Hepatocyte (in vitro differentiated cells): ENCODE data around the gene PHLDA2. TPM values are rescaled to one million over a fixed set of nuclear protein-coding genes. Genes with fewer than 3 reads are reported as not detected.
A peak's percentile ranks its signal among the peaks of the same experiment; 100 is the strongest.

Experiments
- DNase-seq: peaks from one replicate; pipeline ENCODE4 v3.0.0-alpha.2; 2016; ENCODE audit warnings: low spot score
- H2AFZ ChIP-seq: fragments of 200-600 bp; sonication (generic); 2 replicates; pipeline ENCODE4 v1.6.0; 2016; ENCODE audit warnings: antibody characterized with exemption, mild to moderate bottlenecking
- H3K27ac ChIP-seq: fragments of 200-600 bp; sonication (generic); 2 replicates; pipeline ENCODE4 v1.5.1; 2016; ENCODE audit warnings: mild to moderate bottlenecking
- H3K27me3 ChIP-seq: fragments of 200-600 bp; sonication (generic); 2 replicates; pipeline ENCODE4 v1.6.1; 2016
- H3K36me3 ChIP-seq: fragments of 200-600 bp; sonication (generic); replicated peaks from 2 replicates; pipeline ENCODE4 v1.5.1; 2016; ENCODE audit warnings: low read depth; ENCODE audit not compliant: insufficient read depth
- H3K4me1 ChIP-seq: fragments of 200-600 bp; sonication (generic); 2 replicates; pipeline ENCODE4 v1.5.1; 2016; ENCODE audit warnings: mild to moderate bottlenecking, moderate library complexity; ENCODE audit not compliant: insufficient read depth
- H3K4me2 ChIP-seq: fragments of 200-600 bp; sonication (generic); 2 replicates; pipeline ENCODE4 v1.6.0; 2016
- H3K4me3 ChIP-seq: fragments of 200-600 bp; sonication (generic); 2 replicates; pipeline ENCODE4 v1.5.1; 2016; ENCODE audit warnings: mild to moderate bottlenecking
- H3K79me2 ChIP-seq: fragments of 200-600 bp; sonication (generic); 2 replicates; pipeline ENCODE4 v1.6.0; 2017; ENCODE audit warnings: mild to moderate bottlenecking
- H3K9me2 ChIP-seq: fragments of 200-600 bp; sonication (generic); replicated peaks from 2 replicates; pipeline ENCODE4 v1.6.0; 2017; ENCODE audit warnings: mild to moderate bottlenecking; ENCODE audit not compliant: insufficient read depth
- H3K9me3 ChIP-seq: fragments of 200-600 bp; sonication (generic); 2 replicates; pipeline ENCODE4 v1.5.1; 2016; ENCODE audit warnings: low read depth, mild to moderate bottlenecking
- H4K20me1 ChIP-seq: fragments of 200-600 bp; sonication (generic); 2 replicates; pipeline ENCODE4 v1.6.0; 2016; ENCODE audit warnings: mild to moderate bottlenecking; ENCODE audit not compliant: insufficient read depth, poor library complexity, severe bottlenecking
- EZH2 ChIP-seq: fragments of 200-600 bp; sonication (generic); IDR thresholded peaks from 2 replicates; pipeline ENCODE4 v1.6.1; 2016; ENCODE audit warnings: antibody characterized with exemption, mild to moderate bottlenecking, borderline replicate concordance
- EZH2phosphoT487 ChIP-seq: fragments of 200-600 bp; sonication (generic); IDR thresholded peaks from one replicate; pipeline ENCODE4 v1.6.1; 2018; ENCODE audit warnings: antibody characterized with exemption, mild to moderate bottlenecking, low read depth, moderate library complexity; ENCODE audit not compliant: unreplicated experiment, severe bottlenecking
- WGBS: methylation state at CpG from one replicate; pipeline ENCODE4 v1.1.6; 2016; ENCODE audit warnings: low lambda C conversion rate; ENCODE audit errors: missing lambda C conversion rate; 5-methylcytosine and 5-hydroxymethylcytosine counted together
- polyA plus RNA-seq: library from polyadenylated mRNA; unstranded; fragments of >200 nt; fragmentation: Nextera tagmentation; extraction: Ambion mirVana; gene quantifications from 2 replicates; pipeline ENCODE4 v1.2.1, GENCODE V29; 2016
- total RNA-seq: library from RNA; depleted of rRNA; stranded (reverse); fragments of >200 nt; gene quantifications from 2 replicates; pipeline ENCODE4 v1.2.3, GENCODE V29; 2014
- TF ChIP-seq, protein P1 (sequence below): fragments of 200-600 bp; sonication (generic); IDR thresholded peaks from 2 replicates; pipeline ENCODE4 v1.5.1; 2016; ENCODE audit warnings: antibody characterized with exemption, mild to moderate bottlenecking; ENCODE audit not compliant: poor library complexity

Gene PHLDA2
- total and polyA plus RNA-seq, 2 experiments from 2014 or later: 7.1 to 62.4 TPM

DNA sequence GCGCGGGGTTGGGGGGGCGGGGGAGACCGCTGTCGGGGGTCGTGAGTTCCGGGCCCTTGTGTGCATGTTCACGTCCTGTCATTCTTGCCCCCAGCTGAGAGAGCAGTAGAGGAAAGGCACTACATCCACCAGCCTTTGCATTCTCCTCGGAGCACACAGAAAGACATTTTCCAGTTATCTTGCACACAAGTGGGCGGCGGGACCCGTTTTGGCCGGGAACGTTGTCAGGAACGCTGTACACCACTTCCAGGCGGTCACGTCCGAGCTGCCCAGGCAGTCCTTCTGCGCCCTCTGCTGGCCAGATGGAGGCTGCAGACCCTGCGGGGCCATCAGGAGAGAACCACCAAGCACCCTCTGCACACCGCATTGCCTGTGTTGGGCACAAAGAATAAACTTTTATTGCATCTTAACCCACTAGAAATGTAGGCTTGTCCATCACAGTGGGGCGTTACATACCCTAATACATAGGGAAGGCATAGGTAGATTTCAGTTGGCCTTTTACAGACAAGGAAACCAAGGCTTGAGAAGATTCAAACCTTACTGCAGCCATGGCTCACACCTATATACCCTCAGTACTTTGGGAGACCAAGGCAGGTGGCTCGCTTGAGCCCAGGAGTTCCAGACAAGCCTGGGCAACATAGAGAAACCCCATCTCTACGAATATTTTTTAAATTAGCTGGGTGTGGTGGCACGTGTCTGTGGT lies 40.8 kb downstream of the PHLDA2 start:
- Histone ChIP-seq H3K4me1 (peaks cover 26% of the 10 kb centered on the region), H4K20me1 (peaks cover 15% of the 10 kb centered on the region), H3K9me2 (no peaks in the 10 kb centered on the region), H3K79me2 (peaks cover 19% of the 10 kb centered on the region), H3K4me3 (no peak overlapping the region), H3K27me3 (no peaks in the 10 kb centered on the region), H3K9me3 (no peaks in the 10 kb centered on the region), H3K27ac (peak overlapping the region; percentile 43), H3K4me2 (no peak overlapping the region), H3K36me3 (no peaks in the 10 kb centered on the region), H2AFZ (no peak overlapping the region)
- 41% methylated on average over 24 of the region's 25 CpGs for WGBS
- TF ChIP-seq EZH2phosphoT487: no peak
- TF ChIP-seq, protein P1, sequence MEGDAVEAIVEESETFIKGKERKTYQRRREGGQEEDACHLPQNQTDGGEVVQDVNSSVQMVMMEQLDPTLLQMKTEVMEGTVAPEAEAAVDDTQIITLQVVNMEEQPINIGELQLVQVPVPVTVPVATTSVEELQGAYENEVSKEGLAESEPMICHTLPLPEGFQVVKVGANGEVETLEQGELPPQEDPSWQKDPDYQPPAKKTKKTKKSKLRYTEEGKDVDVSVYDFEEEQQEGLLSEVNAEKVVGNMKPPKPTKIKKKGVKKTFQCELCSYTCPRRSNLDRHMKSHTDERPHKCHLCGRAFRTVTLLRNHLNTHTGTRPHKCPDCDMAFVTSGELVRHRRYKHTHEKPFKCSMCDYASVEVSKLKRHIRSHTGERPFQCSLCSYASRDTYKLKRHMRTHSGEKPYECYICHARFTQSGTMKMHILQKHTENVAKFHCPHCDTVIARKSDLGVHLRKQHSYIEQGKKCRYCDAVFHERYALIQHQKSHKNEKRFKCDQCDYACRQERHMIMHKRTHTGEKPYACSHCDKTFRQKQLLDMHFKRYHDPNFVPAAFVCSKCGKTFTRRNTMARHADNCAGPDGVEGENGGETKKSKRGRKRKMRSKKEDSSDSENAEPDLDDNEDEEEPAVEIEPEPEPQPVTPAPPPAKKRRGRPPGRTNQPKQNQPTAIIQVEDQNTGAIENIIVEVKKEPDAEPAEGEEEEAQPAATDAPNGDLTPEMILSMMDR: peak; percentile 98
- DNase-seq: peak; percentile 92

- TF ChIP-seq EZH2phosphoT487 (no peak), EZH2 (no peak)
- TF ChIP-seq, protein P1: no peak
- Histone ChIP-seq H3K27me3 (no peaks in the 10 kb centered on the region), H3K4me2 (no peak overlapping the region), H3K27ac (peak overlapping the region; percentile 43), H3K9me2 (no peaks in the 10 kb centered on the region), H3K36me3 (no peaks in the 10 kb centered on the region), H4K20me1 (peaks cover 22% of the 10 kb centered on the region), H3K79me2 (peaks cover 27% of the 10 kb centered on the region), H3K4me3 (no peak overlapping the region), H3K9me3 (no peaks in the 10 kb centered on the region), H3K4me1 (peaks cover 31% of the 10 kb centered on the region), H2AFZ (no peak overlapping the region)
- 84% methylated on average over 11 of the region's 11 CpGs for WGBS
- no peak for DNase-seq
Measured at GRCh38 chr11:2887515-2888195, 41.6 kb downstream of the PHLDA2 start.

DNA sequence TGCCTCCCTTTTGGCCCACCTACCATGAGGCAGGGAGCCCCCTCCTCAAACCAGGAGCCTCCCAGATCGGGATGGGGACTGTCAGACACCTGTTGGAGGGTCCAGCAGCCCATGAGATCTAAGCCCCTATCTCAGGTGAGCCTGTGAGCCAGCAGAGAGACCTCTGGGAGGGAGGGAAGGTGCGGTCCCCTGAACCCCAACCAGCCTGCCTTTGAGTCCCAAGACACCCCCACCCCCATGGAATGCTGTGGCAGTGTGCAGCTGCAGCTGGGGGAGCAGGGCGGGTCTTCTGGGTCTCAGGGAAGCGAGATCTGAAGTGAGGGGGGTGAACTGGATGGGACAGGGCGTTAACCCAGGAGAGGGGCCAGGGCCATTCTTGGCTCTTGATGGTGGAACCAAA lies 42.3 kb downstream of the PHLDA2 start:
- H2AFZ ChIP-seq: no peak overlapping the region
- H3K36me3 ChIP-seq: no peaks in the 10 kb centered on the region
- peak overlapping the region; percentile 14 for H3K27ac ChIP-seq
- WGBS: 87% methylated on average over 4 of the region's 5 CpGs
- peaks cover 31% of the 10 kb centered on the region for H3K79me2 ChIP-seq
- H3K4me3 ChIP-seq: no peak overlapping the region
- H3K4me1 ChIP-seq: peaks cover 29% of the 10 kb centered on the region
- peak overlapping the region; percentile 82 for H3K4me2 ChIP-seq
- H3K9me2 ChIP-seq: no peaks in the 10 kb centered on the region
- H3K27me3 ChIP-seq: no peaks in the 10 kb centered on the region
- peaks cover 25% of the 10 kb centered on the region for H4K20me1 ChIP-seq
- TF ChIP-seq, protein P1: no peak
- TF ChIP-seq EZH2phosphoT487: no peak
- DNase-seq: no peak
- H3K9me3 ChIP-seq: no peaks in the 10 kb centered on the region
